Measurements from ENCODE around the gene PAK2.
"Not testable (repeated sequence)": the region's sequence is repeated elsewhere in the genome, so short reads cannot be mapped to it uniquely, and the experiment has no call there.

The PAK2 gene

DNA sequence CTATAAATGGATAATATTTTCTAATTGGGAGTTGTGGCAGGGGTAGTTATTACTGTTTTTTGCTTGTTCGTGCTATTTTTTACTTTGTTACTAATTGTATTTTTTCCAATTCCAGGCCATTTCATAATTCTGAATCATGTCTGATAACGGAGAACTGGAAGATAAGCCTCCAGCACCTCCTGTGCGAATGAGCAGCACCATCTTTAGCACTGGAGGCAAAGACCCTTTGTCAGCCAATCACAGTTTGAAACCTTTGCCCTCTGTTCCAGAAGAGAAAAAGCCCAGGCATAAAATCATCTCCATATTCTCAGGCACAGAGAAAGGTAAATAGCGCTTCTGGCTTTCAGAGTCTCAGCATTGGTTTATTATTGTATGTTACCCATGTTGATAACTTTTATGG lies 42.9 kb downstream of the PAK2 start:
- no peak overlapping the region for H3K4me3 ChIP-seq (ENCODE audit: low read depth, low read length)

GRCh38 chr3:196788528-196788927 lies 48.9 kb downstream of the PAK2 start:
- no peak overlapping the region for H3K4me3 ChIP-seq (ENCODE audit: low read depth, low read length)

DNA sequence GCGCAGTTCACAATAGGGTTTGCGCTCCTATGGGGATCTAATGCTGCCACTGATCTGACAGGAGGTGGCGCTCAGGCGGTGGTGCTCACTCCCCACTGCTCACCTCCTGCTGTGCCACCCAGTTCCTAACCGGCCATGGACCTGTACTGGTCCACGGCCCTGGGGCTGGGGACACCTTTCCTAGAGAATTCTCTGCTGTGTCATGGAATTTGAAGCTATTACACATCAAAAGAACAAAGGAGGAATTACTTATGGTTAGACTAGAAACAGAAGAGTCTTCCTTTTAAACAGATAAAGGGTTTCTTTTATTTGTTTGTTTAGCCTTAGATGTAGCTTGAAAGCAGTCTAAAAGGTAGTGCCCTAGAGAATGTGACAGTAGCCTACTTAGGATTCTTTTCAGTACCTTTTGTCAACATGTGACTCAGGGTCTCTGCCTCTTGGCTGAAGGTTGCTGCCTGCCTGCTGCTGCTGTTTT lies 50.3 kb downstream of the PAK2 start:
- H3K4me3 ChIP-seq (ENCODE audit: low read depth, low read length): no peak overlapping the region

DNA sequence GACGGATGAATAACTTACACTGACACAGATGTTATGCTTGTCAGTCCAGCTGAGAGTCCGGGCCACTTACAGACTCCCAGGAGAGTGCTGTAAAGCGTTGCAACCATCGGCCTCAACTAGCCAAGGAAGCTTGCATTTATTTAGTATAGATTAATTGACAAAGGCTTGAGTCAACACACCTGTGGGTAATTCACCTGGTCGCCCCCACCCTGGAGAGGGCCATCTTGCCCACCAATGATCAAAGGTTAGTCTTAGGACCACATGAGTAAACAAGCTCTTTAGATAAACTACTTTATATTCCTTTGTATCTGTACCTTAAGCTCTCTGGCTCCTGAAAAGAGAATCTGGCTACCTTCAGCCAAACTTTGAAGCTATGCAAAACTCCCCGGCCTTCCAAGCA lies 51.0 kb downstream of the PAK2 start:
- no peak overlapping the region for H3K4me3 ChIP-seq (ENCODE audit: low read depth, low read length)

DNA sequence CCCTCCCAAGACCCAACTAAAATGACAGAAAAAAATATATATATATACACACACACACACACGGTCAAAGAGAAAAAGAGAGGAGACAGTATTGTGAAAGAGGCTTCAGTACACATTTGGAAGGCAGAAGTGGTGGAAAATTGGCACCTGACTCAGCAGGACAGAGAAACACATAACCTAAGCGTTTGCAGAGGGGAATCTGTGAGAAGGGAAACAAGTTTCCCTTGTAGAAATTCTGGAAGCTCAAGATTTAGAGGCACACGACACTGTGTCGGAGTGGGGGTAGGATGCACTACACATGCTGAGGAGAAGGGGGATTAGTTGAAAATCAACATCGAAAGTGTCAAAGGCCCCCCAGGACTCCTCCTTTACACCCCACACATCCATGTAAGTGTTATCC lies 53.1 kb downstream of the PAK2 start:
- no peak overlapping the region for H3K4me3 ChIP-seq (ENCODE audit: low read depth, low read length)

DNA sequence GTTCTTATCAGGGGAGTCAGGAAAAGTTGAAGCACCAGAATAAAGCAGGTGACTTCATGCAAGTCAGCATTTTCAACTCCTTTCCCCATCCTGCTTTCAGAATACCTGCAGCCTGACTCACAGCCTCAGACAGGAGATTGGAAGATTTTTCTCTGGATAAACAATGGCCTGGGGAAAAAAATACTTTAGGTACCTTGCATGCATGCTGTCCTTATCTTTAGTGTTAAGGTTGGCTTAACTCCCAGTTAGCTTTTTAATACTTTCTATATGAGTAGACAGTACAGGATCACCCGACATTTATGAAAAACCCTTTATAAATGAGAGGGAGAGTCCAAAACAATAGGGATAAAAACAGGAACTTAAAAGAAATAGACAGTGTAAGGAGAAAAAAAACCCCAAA lies 53.6 kb downstream of the PAK2 start:
- H3K4me3 ChIP-seq (ENCODE audit: low read depth, low read length): no peak overlapping the region

- no peak overlapping the region for H3K4me3 ChIP-seq (ENCODE audit: low read depth, low read length)
Measured at GRCh38 chr3:196794467-196794866, 54.8 kb downstream of the PAK2 start.

DNA sequence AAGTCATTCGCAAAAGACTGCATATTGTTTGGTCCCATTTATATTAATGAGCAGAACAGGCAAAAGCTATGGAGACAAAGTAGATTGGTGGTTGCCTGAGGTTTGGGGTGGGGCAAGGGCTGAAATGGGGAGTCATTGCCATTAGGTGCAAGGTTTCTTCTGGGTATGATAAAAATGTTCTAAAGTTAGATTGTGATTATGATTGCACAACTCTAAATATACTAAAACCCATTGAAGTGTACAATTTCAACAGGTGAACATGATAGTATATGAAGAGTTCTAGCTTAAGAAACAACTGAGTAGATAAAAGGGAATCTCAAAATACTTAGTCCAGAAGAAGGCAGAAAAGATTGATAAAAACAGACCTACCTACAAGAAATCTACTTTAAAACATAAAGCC lies 56.7 kb downstream of the PAK2 start:
- H3K4me3 ChIP-seq (ENCODE audit: low read depth, low read length): no peak overlapping the region

- no peak overlapping the region for H3K4me3 ChIP-seq (ENCODE audit: low read depth, low read length)
Measured at GRCh38 chr3:196800742-196801434, 61.2 kb downstream of the PAK2 start.

- H3K4me3 ChIP-seq (ENCODE audit: low read depth, low read length): no peak overlapping the region
Measured at GRCh38 chr3:196803891-196804468, 64.3 kb downstream of the PAK2 start.

- no peak overlapping the region for H3K4me3 ChIP-seq (ENCODE audit: low read depth, low read length)
Measured at GRCh38 chr3:196804773-196805172, 65.1 kb downstream of the PAK2 start.

DNA sequence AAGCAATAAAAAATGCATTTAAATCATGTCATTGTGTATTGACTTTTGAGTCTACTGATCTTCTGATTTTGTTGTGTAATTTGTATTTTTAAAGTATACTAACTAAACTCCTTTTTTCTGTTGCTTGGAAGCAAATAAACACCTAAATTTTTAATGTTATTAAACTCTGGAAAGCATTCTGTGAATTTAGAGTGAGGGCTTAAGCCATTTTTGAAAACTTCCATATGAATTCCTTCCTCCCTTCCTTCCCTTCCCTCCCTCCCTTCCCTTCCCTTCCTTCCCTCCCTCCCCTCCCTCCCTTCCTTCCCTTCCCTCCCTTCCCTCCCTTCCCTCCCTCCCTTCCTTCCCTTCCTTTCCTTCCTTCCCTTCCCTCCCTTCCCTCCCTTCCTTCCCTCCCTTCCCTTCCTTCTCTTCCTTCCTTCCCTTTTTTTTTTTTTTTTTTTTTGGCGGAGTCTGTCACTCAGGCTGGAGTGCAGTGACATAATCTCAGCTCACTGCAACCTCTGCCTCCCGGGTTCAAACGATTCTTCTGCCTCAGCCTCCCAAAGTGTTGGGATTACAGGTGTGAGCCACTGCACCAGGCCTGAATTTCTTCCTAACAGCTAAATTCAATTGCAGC lies 71.4 kb downstream of the PAK2 start:
- H3K4me3 ChIP-seq (ENCODE audit: low read depth, low read length): no peak overlapping the region

DNA sequence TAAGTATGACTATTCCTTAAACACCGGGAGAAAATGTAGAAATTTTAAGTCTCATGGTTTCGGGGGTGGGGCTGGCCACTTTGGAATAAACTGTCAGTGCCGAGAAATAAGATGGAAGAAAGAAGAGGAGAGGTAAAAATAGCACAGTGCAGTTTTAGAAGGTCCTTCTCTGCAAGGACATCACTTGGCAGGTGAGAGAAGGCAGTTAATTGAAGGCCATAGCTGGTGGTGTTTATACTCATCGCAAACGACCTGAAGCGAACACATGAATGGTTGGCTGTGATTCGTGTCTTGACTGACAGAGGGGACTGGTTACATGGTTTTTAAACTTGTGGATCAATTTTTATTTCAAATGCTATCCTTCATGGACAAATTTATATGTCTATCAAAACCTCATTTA lies 73.2 kb downstream of the PAK2 start:
- no peak overlapping the region for H3K4me3 ChIP-seq (ENCODE audit: low read depth, low read length)

- no peak overlapping the region for H3K4me3 ChIP-seq (ENCODE audit: low read depth, low read length)
Measured at GRCh38 chr3:196813903-196814302, 74.2 kb downstream of the PAK2 start.

GRCh38 chr3:196821806-196822355 lies 82.2 kb downstream of the PAK2 start:
- H3K4me3 ChIP-seq (ENCODE audit: low read depth, low read length): no peak overlapping the region

- H3K4me3 ChIP-seq (ENCODE audit: low read depth, low read length): not testable (repeated sequence)
Measured at GRCh38 chr3:196829651-196830050, 90.0 kb downstream of the PAK2 start.

DNA sequence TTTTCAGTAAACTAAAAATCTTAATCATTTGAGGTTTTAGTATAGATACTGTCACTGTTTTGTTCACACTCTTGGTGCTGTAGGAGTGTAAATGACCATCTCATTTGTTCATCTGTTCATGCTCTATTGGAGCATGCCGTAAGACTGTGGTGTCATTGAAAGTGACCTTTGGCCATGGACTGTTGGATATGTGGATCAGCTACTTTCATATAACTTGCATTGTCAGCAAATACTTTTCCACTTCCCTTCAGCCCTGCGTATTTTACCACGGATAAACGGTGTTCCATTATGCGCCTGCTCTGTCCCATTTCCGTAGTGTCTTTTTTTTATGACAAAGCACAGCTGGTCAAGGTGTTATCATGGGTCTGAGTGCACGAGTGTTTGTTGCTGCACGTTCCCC lies 95.4 kb downstream of the PAK2 start:
- H3K4me3 ChIP-seq (ENCODE audit: low read depth, low read length): no peak overlapping the region

- H3K4me3 ChIP-seq (ENCODE audit: low read depth, low read length): not testable (repeated sequence)
Measured at GRCh38 chr3:196836626-196837025, 97.0 kb downstream of the PAK2 start.

GRCh38 chr3:196837819-196838420 lies 98.3 kb downstream of the PAK2 start:
- no peak overlapping the region for H3K4me3 ChIP-seq (ENCODE audit: low read depth, low read length)

GRCh38 chr3:196839351-196839750 lies 99.7 kb downstream of the PAK2 start:
- not testable (repeated sequence) for H3K4me3 ChIP-seq (ENCODE audit: low read depth, low read length)

- H3K4me3 ChIP-seq (ENCODE audit: low read depth, low read length): no peak overlapping the region
Measured at GRCh38 chr3:196842567-196843434, 103.1 kb downstream of the PAK2 start.

Measured in iPS-11a (cell line).